Panc1 (cell line): ENCODE results near the gene SEMA7A. TPM values are rescaled to one million over a fixed set of nuclear protein-coding genes. Genes with fewer than 3 reads are reported as not detected.

Experiments
- ATAC-seq: fragments of 200-7000 bp; cut with Tn5 transposase; 2 replicates; pipeline ENCODE4 v1.9.1; 2020; ENCODE audit warnings: mild to moderate bottlenecking, moderate library complexity
- BruUV-seq: library from RNA; stranded (reverse); fragments of 400-500 nt; replicated peaks from 2 replicates; lab custom pipeline; 2021; lab: Mats Ljungman, UMichigan
- CTCF ChIA-PET: fragments of 300-600 bp; sonication (Branson Sonifier 250); formaldehyde crosslinking; loops from one replicate; lab custom pipeline; 2022; ENCODE audit warnings: antibody characterized with exemption; lab: Charles Lee
- POLR2A ChIA-PET: fragments of 300-600 bp; sonication (Branson Sonifier 250); formaldehyde crosslinking; loops from one replicate; lab custom pipeline; 2022; ENCODE audit warnings: antibody characterized with exemption; lab: Charles Lee
- DNase-seq: peaks from one replicate; pipeline ENCODE4 v3.0.0-alpha.2; 2010; ENCODE audit warnings: low read depth, low spot score
- H3K27ac ChIP-seq: 2 replicates; pipeline ENCODE4 v1.5.1; 2011; ENCODE audit warnings: mild to moderate bottlenecking, low read length, inconsistent platforms
- H3K27me3 ChIP-seq: fragments of 200-500 bp; sonication (Bioruptor generic); 2 replicates; pipeline ENCODE4 v1.6.0; 2014; ENCODE audit warnings: low read length, inconsistent platforms; ENCODE audit not compliant: control insufficient read depth, insufficient read depth
- H3K36me3 ChIP-seq: fragments of 200-500 bp; sonication (Bioruptor generic); 2 replicates; pipeline ENCODE4 v1.5.1; 2014; ENCODE audit warnings: inconsistent platforms, mild to moderate bottlenecking, low read length, moderate library complexity; ENCODE audit not compliant: control insufficient read depth, insufficient read depth
- H3K4me1 ChIP-seq: 2 replicates; pipeline ENCODE4 v1.5.1; 2011; ENCODE audit warnings: inconsistent platforms, mild to moderate bottlenecking, low read length, moderate library complexity; ENCODE audit not compliant: control insufficient read depth, insufficient read depth
- H3K4me3 ChIP-seq, 2 experiments: 2 replicates each; pipeline ENCODE4 v1.5.1; 2011 to 2012; ENCODE audit warnings: low read depth in 2 of 2, low read length in 2 of 2, mild to moderate bottlenecking in 2 of 2, inconsistent platforms in 1 of 2, moderate library complexity in 1 of 2
- H3K9me3 ChIP-seq: fragments of 200-500 bp; sonication (Bioruptor generic); 2 replicates; pipeline ENCODE4 v1.5.1; 2014; ENCODE audit warnings: low read depth, mild to moderate bottlenecking, inconsistent platforms, low read length, moderate library complexity; ENCODE audit not compliant: control insufficient read depth, insufficient read depth
- POLR2AphosphoS5 ChIP-seq: IDR thresholded peaks from 2 replicates; pipeline ENCODE4 v1.6.1; 2012; ENCODE audit warnings: mild to moderate bottlenecking, low read depth, low read length, moderate library complexity
- SIN3A ChIP-seq: IDR thresholded peaks from 2 replicates; pipeline ENCODE4 v1.6.1; 2012; ENCODE audit warnings: low read depth, mild to moderate bottlenecking, low read length, moderate library complexity, borderline replicate concordance; ENCODE audit not compliant: insufficient read depth
- TCF7L2 ChIP-seq: IDR thresholded peaks from 2 replicates; pipeline ENCODE4 v1.6.1; 2011; ENCODE audit warnings: mild to moderate bottlenecking, low read depth, low read length, inconsistent platforms
- in situ Hi-C: cut with HindIII; loops from 2 replicates; pipeline ENCODE4 v1.10.0; 2016; ENCODE audit warnings: low sequenced_read_pairs, low pct_unique_long_range_greater_than_20kb
- intact Hi-C: fragments of 100-400 bp; cut with micrococcal nuclease; formaldehyde crosslinking; loops from one replicate; pipeline ENCODE4 v1.10.0; 2022; ENCODE audit not compliant: unreplicated experiment
- total RNA-seq: library from RNA; stranded (reverse); gene quantifications from one replicate; pipeline ENCODE4 v1.2.1, GENCODE V29; 2021; ENCODE audit not compliant: unreplicated experiment
- TF ChIP-seq, protein P1 (sequence below): fragments of 450-650 bp; IDR thresholded peaks from 2 replicates; pipeline ENCODE4 v1.5.1; 2017; ENCODE audit warnings: mild to moderate bottlenecking
- TF ChIP-seq, protein P2 (sequence below), 2 experiments: IDR thresholded peaks; 2 replicates each; pipeline ENCODE4 v1.6.1; 2011 to 2012; ENCODE audit warnings: low read depth in 2 of 2, control low read depth in 1 of 2, low read length in 1 of 2, mild to moderate bottlenecking in 1 of 2, moderate library complexity in 1 of 2; ENCODE audit not compliant: insufficient read depth in 1 of 2

The SEMA7A gene
- total RNA-seq, 1 experiment from 2014 or later, result 11.2 TPM

DNA sequence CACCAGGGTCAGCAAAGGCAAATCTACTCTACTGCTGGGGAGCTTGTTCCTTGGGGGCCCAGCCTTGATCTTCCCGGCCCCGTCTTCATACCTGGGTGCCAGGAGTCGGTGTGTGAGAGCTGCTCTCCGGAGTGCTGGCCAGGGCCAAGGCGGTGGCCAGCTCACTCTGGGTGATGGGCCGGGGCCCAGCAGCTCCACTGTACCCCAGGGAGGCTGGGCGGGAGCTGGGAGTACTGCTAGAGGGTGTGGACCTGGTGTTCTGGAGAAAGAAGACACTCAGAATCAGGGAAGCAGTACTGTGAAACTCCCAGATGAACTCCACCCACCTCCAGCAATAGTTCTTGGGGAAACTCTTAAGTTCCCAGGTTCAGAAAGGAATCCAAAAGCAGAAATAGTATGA, 15.3 kb upstream of the SEMA7A start:
- DNase-seq, result no peak
- Histone ChIP-seq H3K27ac (no peak overlapping the region), H3K36me3 (peaks cover 5% of the 10 kb centered on the region; the same call in 1 of the 2 replicates), H3K9me3 (no peaks in the 10 kb centered on the region), H3K27me3 (no peaks in the 10 kb centered on the region), H3K4me3 (no peak overlapping the region), H3K4me1 (no peaks in the 10 kb centered on the region)
- intact Hi-C loops (no loop called here), in situ Hi-C loops (no loop called here)
- no TSS peak for BruUV-seq
- ATAC-seq, result no peak
- ChIA-PET CTCF (no interaction called here), POLR2A (no interaction called here)
- TF ChIP-seq POLR2AphosphoS5, result no peak
- no peak for TF ChIP-seq SIN3A
- TF ChIP-seq, protein P1, sequence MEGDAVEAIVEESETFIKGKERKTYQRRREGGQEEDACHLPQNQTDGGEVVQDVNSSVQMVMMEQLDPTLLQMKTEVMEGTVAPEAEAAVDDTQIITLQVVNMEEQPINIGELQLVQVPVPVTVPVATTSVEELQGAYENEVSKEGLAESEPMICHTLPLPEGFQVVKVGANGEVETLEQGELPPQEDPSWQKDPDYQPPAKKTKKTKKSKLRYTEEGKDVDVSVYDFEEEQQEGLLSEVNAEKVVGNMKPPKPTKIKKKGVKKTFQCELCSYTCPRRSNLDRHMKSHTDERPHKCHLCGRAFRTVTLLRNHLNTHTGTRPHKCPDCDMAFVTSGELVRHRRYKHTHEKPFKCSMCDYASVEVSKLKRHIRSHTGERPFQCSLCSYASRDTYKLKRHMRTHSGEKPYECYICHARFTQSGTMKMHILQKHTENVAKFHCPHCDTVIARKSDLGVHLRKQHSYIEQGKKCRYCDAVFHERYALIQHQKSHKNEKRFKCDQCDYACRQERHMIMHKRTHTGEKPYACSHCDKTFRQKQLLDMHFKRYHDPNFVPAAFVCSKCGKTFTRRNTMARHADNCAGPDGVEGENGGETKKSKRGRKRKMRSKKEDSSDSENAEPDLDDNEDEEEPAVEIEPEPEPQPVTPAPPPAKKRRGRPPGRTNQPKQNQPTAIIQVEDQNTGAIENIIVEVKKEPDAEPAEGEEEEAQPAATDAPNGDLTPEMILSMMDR, result no peak
- TF ChIP-seq, protein P2, sequence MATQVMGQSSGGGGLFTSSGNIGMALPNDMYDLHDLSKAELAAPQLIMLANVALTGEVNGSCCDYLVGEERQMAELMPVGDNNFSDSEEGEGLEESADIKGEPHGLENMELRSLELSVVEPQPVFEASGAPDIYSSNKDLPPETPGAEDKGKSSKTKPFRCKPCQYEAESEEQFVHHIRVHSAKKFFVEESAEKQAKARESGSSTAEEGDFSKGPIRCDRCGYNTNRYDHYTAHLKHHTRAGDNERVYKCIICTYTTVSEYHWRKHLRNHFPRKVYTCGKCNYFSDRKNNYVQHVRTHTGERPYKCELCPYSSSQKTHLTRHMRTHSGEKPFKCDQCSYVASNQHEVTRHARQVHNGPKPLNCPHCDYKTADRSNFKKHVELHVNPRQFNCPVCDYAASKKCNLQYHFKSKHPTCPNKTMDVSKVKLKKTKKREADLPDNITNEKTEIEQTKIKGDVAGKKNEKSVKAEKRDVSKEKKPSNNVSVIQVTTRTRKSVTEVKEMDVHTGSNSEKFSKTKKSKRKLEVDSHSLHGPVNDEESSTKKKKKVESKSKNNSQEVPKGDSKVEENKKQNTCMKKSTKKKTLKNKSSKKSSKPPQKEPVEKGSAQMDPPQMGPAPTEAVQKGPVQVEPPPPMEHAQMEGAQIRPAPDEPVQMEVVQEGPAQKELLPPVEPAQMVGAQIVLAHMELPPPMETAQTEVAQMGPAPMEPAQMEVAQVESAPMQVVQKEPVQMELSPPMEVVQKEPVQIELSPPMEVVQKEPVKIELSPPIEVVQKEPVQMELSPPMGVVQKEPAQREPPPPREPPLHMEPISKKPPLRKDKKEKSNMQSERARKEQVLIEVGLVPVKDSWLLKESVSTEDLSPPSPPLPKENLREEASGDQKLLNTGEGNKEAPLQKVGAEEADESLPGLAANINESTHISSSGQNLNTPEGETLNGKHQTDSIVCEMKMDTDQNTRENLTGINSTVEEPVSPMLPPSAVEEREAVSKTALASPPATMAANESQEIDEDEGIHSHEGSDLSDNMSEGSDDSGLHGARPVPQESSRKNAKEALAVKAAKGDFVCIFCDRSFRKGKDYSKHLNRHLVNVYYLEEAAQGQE (IDR thresholded peaks at IDR 0.05; ENCODE audit: insufficient read depth in 1 of 2, low read depth in 2 of 2, low read length in 1 of 2), result no peak
- no peak for TF ChIP-seq TCF7L2

DNA sequence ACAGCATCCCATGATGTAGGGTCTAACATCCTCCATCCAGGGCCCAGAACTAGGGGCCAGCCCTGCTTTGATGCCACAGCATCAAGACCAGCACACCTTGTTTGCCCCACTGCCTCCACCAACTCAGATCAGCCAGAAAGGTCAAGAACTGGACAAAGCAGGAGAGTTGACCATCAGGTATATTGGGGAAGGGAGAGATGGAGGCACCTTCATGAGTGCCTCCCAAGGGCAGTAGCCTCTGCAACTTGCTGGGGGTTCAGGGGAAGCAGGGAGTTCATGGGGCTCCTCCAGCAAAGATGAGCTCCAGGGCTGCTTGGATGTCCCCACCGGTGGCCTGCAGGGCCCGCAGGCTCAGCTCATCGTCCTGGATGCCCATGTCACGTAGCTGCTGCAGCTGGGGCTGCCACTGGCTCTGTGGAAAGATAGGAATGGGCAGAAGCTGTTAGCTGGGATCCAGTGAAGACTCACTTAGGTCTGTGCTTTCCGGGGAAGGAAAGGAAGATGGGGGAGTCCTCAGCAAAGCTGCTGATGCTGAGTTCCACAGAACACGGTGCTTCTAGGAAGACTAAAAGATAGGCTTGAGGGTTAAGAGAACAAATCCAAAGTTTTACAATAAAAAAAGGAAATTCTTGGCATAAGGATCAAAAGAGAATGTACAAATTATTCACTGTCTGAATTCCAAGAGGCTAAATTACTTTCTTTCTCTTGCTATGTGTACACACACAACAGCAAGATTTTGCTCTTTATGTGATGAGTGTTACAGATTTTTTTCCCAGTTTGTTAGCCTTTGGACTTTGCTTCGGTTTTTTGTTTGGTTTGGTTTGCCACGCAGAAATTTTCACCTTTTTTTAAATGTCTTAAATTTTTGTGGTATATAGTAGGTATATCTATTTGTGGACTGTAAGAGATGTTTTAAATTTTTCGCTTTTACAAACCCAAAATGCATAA, 12.3 kb upstream of the SEMA7A start:
- CTCF ChIA-PET, result interaction anchor here (0.7 kb wide), 1 partner anchor 52 kb away, joined by 3 read pairs; no protein-coding TSS in a partner anchor
- BruUV-seq, result no TSS peak
- DNase-seq (no peak), ATAC-seq (no peak)
- POLR2A ChIA-PET, result interaction anchor here (0.6 kb wide), 1 partner anchor 13 kb away, joined by 6 read pairs; no protein-coding TSS in a partner anchor
- peaks cover 5% of the 10 kb centered on the region; the same call in 1 of the 2 replicates for H3K36me3 ChIP-seq
- in situ Hi-C loops, result no loop called here
- H3K4me1 ChIP-seq, result no peaks in the 10 kb centered on the region
- intact Hi-C loops, result no loop called here
- TF ChIP-seq POLR2AphosphoS5 (no peak), SIN3A (no peak), TCF7L2 (no peak)
- no peaks in the 10 kb centered on the region for H3K27me3 ChIP-seq
- no peak overlapping the region for H3K27ac ChIP-seq
- H3K4me3 ChIP-seq, result no peak overlapping the region
- H3K9me3 ChIP-seq, result no peaks in the 10 kb centered on the region
